ENCODE results near the gene CNTNAP2. TPM values are rescaled to one million over a fixed set of nuclear protein-coding genes. Genes with fewer than 3 reads are reported as not detected.

The CNTNAP2 gene
- total RNA-seq, 1 experiment from 2014 or later, result 64.5 TPM

DNA sequence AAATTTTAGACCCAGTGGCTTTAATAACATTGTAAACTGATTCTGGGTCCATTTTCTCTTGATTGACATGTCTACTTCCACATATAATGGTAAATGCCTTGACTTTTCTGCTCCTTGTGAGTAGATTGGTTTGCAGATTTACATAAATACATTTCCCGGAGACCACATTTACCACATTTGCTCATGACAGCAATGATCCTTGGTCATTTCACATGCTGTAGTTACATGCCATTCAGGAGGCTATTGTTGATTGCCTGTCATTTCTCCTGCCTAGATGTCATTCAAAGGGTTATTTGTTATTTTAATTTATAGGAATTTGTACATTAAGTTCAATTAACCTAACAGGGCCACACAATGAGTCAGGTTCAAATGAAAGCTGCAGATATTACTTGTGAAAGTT is 280.5 kb downstream of the CNTNAP2 start:
- Histone ChIP-seq H2BK120ac (ENCODE audit: low read depth, low read length, poor library complexity, severe bottlenecking) (no peak overlapping the region), H3K4me2 (ENCODE audit: insufficient read depth, insufficient read length, low read length) (no peak overlapping the region), H4K5ac (ENCODE audit: insufficient read length, low read depth, low read length) (no peak overlapping the region), H2AFZ (ENCODE audit: low read length) (no peak overlapping the region), H3K4ac (ENCODE audit: low read depth, low read length) (no peak overlapping the region), H3K9me3 (ENCODE audit: control insufficient read depth, low read depth, low read length) (no peaks in the 10 kb centered on the region), H4K8ac (replicated peaks; ENCODE audit: insufficient read length, low read depth, low read length) (no peak overlapping the region), H3K79me1 (ENCODE audit: insufficient read depth, low read depth, low read length, poor library complexity, severe bottlenecking) (no peaks in the 10 kb centered on the region), H3K27me3 (ENCODE audit: insufficient read depth, low read length) (no peaks in the 10 kb centered on the region), H3T11ph (ENCODE audit: low read length) (no peak overlapping the region), H2AK5ac (ENCODE audit: insufficient read length, low read length) (no peak overlapping the region), H3K79me2 (ENCODE audit: insufficient read depth, low read length) (no peaks in the 10 kb centered on the region), H3K23me2 (ENCODE audit: insufficient read length, low read depth, low read length, poor library complexity, severe bottlenecking) (no peaks in the 10 kb centered on the region), H4K20me1 (ENCODE audit: control insufficient read depth, insufficient read depth, insufficient read length) (no peaks in the 10 kb centered on the region), H2BK12ac (ENCODE audit: insufficient read length, low read depth, low read length) (no peak overlapping the region), H2BK15ac (ENCODE audit: low read depth, low read length) (no peak overlapping the region), H3K9ac (ENCODE audit: extremely low read depth, insufficient read length, low read length) (no peak overlapping the region), H3K4me1 (ENCODE audit: insufficient read depth, low read length) (no peaks in the 10 kb centered on the region), H3K18ac (ENCODE audit: insufficient read length, low read depth, low read length) (no peak overlapping the region), H4K91ac (ENCODE audit: insufficient read length, low read depth, low read length) (no peak overlapping the region), H3K23ac (ENCODE audit: insufficient read length, low read depth, low read length) (no peak overlapping the region), H3K27ac (ENCODE audit: insufficient read length, low read depth, low read length) (no peak overlapping the region), H2BK5ac (ENCODE audit: insufficient read length, low read length) (no peak overlapping the region), H3K14ac (ENCODE audit: insufficient read depth, low read length) (no peak overlapping the region), H2BK20ac (ENCODE audit: low read depth, low read length, poor library complexity, severe bottlenecking) (no peak overlapping the region), H3K56ac (ENCODE audit: insufficient read length, low read depth, low read length) (no peak overlapping the region)
- WGBS (ENCODE audit: extremely low coverage, insufficient read length, low lambda C conversion rate), result no CpG with 5 or more reads among the region's 1 CpG
- H3K9me3 Mint-ChIP-seq, result peaks cover 0 to 1% of the 10 kb centered on the region in 2 experiments; a peak in 2 of 5 replicates
- no peaks in the 10 kb centered on the region for H3K4me1 Mint-ChIP-seq
- TF ChIP-seq, protein P1, sequence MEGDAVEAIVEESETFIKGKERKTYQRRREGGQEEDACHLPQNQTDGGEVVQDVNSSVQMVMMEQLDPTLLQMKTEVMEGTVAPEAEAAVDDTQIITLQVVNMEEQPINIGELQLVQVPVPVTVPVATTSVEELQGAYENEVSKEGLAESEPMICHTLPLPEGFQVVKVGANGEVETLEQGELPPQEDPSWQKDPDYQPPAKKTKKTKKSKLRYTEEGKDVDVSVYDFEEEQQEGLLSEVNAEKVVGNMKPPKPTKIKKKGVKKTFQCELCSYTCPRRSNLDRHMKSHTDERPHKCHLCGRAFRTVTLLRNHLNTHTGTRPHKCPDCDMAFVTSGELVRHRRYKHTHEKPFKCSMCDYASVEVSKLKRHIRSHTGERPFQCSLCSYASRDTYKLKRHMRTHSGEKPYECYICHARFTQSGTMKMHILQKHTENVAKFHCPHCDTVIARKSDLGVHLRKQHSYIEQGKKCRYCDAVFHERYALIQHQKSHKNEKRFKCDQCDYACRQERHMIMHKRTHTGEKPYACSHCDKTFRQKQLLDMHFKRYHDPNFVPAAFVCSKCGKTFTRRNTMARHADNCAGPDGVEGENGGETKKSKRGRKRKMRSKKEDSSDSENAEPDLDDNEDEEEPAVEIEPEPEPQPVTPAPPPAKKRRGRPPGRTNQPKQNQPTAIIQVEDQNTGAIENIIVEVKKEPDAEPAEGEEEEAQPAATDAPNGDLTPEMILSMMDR (conservative IDR thresholded peaks at IDR 0.05), result no peak
- H3K27me3 Mint-ChIP-seq (ENCODE audit: low read depth), result no peaks in the 10 kb centered on the region
- H3K4me3 Mint-ChIP-seq, result no peak overlapping the region
- H3K36me3 Mint-ChIP-seq (ENCODE audit: insufficient read depth in 1 of 3, low read depth in 3 of 3), result no peaks in the 10 kb centered on the region
- no peak for DNase-seq
- no peak overlapping the region for H3K27ac Mint-ChIP-seq
